NCI-H748 (cell line): Measurements from ENCODE around the gene TIMM44.

ENCODE experiments used
- DNase-seq: peaks from one replicate; lab custom pipeline; 2025; ENCODE audit not compliant: unreplicated experiment; lab: John Stamatoyannopoulos, UW

TIMM44 gene

GRCh38 chr19:7877249-7877836, 66.1 kb downstream of the TIMM44 start:
- no peak for DNase-seq
